Vagina (tissue), 2 donors: ENCODE measurements around the gene ROBO4.

Experiments used
- POLR2AphosphoS5 ChIP-seq, 2 donors: sonication (generic); formaldehyde crosslinking; IDR thresholded peaks; one replicate each; pipeline ENCODE4 v1.9.0; 2017; ENCODE audit warnings: antibody characterized with exemption in 2 of 2, mild to moderate bottlenecking in 2 of 2, low read depth in 1 of 2; ENCODE audit not compliant: insufficient read depth in 1 of 2
- TF ChIP-seq, protein P1 (sequence below), 3 experiments: fragments of 450-650 bp in 2 of 3; fragments of 200-600 bp in 1 of 3; sonication (generic) in 1 of 3; IDR thresholded peaks; one replicate each; pipeline ENCODE4 v1.5.1; 2017 to 2019; ENCODE audit warnings: antibody characterized with exemption in 3 of 3, mild to moderate bottlenecking in 2 of 3, moderate library complexity in 2 of 3

DNA sequence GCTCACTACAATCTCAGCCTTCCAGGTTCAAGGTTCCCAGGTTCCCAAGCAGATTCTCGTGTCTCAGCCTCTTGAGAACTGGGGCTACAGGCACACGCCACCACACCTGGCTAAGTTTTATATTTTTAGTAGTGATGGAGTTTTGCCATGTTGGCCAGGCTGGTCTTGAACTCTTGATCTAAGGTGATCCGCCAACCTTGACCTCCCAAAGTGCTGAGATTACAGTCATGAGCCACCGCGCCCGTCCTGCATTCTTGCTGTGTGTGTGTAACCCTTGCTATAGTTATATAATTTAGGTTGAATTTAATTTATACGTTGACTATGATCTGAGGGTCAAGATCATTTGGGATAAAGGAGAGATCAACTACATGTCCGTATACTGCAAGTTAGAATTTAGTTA is 61.7 kb downstream of the ROBO4 start:
- TF ChIP-seq, protein P1, sequence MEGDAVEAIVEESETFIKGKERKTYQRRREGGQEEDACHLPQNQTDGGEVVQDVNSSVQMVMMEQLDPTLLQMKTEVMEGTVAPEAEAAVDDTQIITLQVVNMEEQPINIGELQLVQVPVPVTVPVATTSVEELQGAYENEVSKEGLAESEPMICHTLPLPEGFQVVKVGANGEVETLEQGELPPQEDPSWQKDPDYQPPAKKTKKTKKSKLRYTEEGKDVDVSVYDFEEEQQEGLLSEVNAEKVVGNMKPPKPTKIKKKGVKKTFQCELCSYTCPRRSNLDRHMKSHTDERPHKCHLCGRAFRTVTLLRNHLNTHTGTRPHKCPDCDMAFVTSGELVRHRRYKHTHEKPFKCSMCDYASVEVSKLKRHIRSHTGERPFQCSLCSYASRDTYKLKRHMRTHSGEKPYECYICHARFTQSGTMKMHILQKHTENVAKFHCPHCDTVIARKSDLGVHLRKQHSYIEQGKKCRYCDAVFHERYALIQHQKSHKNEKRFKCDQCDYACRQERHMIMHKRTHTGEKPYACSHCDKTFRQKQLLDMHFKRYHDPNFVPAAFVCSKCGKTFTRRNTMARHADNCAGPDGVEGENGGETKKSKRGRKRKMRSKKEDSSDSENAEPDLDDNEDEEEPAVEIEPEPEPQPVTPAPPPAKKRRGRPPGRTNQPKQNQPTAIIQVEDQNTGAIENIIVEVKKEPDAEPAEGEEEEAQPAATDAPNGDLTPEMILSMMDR (IDR thresholded peaks at IDR 0.05), result no peak
- TF ChIP-seq POLR2AphosphoS5 (IDR thresholded peaks at IDR 0.05; ENCODE audit: insufficient read depth in 1 of 2, low read depth in 1 of 2), result no peak
